Measurements from ENCODE around the gene CFAP65.

CFAP65 gene

DNA sequence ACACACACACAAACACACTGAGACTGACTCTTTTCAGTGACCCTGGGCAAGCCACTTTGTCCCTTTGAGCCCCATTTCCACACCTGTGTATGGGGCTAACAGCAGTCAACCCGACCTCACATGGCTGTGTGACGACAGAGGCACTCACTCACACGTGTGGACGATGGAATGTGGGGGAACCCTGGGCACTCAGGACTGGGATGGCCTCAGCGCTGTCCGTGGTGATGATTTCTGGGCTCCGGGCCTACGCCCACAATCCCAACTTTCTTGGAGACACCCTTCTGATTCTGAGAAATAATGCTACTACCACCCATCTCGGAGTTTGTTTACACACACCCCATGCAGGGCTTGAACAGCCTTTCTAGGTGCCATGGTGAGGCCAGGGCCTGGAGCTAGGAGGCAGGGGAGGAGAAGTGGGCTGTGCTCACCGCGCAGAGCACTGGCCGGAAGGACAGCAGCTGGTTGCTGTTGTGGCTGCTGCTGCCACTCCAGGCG is 49.6 kb downstream of the CFAP65 start:
- DNase-seq, result no peak

DNA sequence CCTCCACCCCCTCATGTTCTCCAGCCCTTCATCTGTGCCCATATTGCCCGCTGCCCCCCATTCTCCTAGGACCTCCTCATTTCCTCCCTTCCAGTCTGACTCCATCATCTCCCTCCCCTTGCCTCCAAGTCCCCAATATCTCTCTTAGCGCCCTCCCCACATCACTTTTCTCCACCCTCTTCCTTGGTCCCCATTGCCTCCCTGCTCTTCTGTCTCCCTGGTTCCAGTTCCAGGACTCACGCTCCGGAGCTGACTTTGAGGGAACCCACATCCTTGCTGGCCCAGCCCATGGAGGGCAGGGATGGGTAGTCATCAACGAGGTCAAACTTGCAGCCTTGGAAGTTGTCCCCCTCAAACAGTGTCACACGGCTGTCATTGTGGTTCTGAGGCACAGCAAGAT is 50.7 kb downstream of the CFAP65 start:
- DNase-seq, result no peak

DNA sequence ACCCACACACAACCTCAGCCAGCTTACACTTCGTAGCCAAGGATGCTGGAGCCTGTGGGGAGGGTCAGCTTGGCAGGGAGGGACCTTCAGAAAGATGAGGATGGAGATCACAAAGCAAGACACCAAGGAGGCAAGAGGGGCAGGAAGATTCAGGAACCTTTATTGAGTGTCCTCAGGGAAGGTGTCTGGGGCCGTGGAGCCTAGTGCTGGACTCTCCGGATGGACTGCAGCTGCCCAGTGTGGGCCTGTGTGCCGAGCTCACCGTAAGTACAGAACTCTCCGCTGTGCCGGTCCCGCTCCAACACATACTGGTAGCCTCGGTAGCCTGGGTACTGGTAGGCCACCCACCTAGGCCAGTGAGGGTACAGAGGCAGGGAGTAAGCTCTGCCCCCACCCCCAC is 51.3 kb downstream of the CFAP65 start:
- DNase-seq, result no peak

DNA sequence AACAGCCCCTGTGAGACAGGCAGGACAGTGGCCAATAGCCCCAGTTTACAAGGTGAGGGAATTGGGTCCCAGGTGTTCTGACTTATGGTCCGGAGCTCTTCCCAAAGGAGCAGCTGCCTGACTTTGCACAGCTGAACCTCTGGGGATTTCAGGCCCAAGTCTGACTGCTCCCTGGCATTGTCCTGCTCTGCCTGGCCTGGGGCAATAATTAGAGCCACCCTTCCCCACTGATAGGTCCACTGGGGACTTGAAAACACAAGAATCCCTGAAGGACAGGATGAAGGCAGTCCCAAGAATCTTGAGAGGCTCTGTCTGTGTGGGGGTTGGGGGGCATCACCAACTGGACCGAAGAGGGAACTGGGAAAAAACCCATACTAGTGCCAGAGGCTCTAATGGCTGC is 52.7 kb downstream of the CFAP65 start:
- no peak for DNase-seq

DNA sequence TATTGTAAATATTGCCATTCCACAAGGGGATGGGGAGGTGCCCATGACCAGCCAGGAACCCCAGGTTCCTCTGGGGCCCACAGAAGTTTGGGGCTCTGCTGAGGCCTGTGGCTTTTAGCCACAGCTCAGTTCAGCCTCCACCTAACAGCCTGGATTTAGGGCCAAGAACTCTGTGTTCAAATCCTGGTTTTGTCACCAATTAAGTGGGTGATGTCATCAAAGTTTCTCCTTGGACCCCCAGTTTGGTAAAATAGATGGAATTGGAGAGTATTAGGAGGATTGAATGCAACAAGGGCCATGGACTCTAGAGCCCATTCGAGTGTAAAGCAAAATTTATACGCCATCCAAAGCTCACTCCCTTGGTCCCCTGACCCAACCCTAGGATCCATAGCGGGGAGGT is 53.2 kb downstream of the CFAP65 start:
- no peak for DNase-seq

DNA sequence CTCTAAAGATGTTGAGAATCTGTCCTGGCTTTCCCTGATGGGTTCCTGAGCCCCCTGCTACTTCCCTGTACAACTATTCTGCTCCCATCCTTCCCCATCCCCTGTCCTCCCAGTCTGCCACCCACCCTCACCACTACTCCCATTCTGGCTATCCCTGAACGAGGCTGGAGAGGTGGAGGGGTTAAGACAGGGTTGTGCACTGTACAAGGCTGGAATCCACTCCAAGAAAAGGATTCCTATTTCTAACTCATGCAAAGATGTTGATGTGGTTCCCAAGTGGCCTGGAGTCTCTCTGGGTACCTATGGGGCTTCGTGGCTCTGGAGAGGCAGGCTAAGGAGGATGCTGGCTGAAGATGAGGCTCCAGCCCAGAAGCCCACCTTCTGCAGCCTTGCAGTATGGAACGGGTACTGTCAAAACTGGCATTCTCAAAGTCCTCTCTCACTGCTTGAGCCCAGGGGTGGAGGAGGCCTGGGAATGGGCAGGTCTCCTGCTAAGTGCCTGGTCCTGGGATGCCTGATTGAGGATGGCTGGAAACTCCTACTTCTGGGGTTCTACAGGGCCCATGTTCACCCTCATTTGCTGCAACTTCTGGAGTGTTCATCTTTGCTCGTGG is 55.1 kb downstream of the CFAP65 start:
- DNase-seq, result no peak

DNA sequence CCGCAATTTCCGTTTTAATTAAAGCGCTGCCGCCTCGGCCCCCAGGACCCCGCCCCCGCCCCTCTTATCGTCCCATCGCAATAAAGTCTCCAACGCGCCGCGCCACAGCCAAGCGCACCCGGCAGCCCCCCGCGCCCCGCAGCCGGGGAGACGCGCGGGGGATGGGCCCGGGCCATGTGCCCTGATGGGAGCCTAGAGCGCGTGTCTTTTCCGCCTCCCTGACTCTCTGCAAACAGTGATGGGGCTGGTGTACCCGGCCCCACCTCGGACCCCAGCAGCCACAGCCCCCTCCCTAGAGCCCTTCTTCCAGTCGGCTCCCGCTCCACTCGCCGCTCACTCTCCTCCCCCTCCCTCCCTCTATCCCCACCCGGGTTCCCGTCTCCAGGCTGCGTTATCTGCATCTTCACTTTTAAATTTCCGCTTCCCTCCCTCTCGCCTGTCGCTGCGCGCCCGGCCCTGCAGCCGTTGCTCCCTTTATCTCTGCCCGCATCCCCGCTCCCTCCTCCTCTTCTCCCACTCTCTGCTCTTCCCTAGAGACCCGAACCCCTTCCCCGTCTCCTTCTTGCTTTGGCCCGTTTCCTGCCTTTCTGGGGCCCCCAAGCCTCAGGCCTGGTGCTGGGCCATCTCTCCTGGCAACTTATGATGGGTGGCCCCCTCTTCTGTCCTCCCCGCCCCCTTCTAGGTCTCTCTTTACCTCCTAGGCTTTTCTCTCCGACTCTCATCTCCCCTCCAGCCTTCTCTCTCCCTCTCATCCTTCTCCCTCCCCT is 55.8 kb downstream of the CFAP65 start:
- DNase-seq, result no peak

DNA sequence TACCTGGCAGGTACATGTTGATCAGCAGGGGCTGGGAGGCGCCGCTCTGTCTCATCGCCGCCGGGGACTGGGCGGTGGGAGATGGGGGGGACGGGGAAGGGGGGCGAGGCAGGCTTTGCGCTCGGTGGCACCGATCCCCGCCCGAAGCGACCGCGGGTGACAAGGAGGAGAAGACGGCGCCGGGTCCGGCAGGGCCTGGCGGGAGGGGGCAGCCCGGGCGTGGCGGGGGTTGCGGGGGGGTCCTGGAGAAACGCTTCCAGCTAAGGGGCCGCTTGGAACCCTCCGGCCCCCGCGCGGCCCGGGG is 56.3 kb downstream of the CFAP65 start, which contains the start of gene FEV:
FEV (minus strand) TSS at position 164 of the 304 bp plus-strand sequence; CDS start at position 55, 109 bp downstream.
- no peak for DNase-seq

DNA sequence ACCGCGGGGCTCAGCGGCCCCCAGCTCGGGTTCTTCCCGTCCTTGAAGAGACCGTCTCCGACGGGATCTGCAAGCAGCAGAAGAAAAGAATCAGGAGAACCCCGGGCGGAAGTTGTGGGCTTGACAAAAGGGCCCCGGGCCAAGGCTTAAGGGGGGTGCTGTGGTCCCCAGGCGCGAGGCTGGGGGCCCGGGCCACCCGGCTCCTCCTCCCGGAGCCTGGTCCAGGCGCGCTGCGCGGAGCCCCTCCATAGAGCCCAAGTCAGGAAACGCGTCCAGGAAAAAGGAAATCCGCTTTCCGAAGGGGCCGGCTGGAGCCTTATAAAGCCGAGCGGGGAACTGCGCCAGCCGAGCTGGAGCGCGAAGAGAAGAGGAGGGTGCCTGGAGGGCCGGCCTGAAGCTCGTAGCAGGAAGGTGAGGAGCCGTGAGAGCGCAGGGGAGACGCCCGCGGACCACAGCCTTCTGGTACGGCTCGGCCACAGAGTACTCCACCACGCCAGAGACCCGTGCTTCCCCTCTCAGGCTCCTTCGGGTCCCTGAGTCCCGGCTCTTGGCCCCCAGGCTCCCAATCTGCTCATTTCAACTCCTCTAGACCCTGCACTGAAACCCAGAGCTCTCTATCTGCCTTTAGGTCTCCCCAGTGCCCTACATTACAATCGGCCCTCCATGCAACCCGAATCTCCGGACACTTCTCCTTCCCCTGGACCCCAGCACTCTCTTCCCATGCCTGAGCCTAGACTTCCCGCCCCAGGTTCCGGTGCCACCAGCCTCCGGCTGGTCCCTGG is 56.9 kb downstream of the CFAP65 start:
- no peak for DNase-seq

DNA sequence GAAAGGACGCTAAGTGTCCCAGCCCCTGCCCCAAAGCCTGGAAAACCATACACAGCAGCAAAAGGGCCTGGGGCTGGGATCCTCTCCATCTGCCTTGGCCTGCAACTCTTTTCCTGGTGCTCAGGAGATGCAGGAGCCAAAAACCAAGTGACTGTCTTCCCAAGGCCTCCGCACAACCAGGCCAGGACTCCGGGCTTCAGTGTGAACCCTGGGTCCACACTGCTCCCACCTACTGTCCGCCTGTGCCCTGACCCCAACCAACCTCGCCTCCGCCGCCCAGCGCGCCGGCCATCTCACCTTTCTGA is 57.4 kb downstream of the CFAP65 start:
- DNase-seq, result no peak

DNA sequence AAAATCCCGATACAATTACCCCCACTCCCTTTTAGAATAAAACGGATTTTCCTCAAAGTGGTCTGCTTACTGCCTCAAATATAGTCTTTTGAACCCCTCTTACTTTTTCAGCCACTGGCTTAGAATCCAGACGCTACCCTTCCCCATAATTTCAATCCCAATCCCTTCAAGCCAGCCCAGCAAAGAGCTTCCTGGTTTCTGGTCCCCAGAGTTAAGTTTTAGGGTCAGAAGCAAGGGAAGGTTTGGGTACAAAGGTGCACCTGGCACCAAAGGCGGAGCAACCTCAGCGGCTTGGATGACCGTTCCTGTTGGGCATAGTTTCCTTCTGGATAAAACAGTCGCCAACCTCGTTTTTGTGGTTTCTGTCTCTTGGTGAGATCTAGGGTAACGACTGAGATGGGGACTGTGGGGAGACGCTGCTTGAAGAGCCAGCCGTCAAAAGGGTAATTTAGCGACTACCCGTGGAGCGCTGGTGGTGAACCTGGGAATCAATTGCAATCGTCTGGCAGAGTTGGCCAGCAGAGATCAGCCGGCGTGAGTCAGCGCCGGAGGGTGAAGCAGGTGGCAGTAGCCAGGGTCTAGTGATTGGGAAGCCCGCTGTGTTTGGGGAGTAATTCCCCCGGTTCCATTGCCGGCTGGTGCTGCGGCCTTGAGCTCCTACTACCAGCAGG is 57.9 kb downstream of the CFAP65 start:
- no peak for DNase-seq

DNA sequence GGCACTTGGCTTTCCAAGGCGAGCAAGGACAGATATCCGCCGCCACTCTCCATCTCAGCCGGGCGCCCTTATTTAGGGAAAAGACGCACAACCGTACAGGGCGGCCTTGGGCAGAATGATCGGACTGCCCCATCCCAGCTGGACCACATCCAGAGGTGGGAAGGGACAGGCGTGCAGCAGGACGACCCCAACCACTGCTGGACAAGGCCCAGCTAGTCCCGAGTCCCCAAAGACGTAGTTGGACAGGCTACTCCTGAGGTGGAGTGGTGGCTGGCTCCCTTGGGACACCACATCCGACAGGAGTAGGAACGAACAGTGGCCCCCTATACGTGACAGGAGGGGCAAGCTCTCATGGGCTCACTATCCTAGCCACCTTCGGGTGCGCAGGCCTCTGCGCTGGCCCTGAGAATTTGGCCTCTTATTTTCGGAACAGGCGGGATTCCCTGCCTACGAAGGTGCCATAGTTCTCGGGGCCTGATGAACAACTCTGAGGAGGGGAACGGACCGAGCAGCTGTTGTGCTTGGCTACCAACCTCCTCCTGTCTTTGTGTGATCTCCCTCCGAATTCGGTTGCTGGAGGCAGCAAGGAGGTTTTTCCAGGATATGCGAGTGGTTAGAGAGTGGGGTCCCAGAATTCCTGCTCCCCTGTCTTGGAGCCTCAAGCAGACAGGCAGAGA is 58.6 kb downstream of the CFAP65 start:
- DNase-seq, result no peak

DNA sequence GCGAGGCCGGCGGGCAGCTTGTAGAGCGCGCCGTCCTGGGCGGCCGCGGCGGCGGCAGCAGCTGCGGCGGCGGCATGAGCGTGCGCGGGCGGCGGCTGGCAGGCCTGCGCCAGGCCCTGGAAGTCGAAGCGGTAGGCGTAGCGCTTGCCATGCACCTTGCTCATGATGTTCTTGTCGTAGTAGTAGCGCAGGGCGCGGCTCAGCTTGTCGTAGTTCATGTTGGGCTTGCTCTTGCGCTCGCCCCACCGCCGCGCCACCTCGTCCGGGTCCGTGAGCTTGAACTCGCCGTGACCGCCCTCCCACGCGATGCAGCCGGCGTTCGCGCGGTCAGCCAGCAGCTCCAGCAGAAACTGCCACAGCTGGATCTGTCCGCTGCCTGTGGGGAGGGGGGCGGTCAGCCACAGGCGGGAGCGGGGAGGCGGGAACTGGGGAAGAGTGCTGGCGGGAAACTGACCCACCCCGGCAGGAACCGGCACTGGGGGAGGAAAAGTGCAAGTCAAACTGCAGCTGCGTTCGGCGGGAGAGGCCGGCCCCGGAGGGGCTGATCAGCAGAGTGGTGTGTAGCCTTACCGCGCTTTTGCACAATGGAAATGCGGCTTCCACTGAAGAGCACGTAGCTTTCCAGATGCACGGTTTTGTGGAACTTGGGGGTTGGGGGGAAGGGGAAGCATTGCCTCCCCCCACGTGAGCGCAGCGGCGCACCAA is 59.3 kb downstream of the CFAP65 start:
- DNase-seq, result no peak

DNA sequence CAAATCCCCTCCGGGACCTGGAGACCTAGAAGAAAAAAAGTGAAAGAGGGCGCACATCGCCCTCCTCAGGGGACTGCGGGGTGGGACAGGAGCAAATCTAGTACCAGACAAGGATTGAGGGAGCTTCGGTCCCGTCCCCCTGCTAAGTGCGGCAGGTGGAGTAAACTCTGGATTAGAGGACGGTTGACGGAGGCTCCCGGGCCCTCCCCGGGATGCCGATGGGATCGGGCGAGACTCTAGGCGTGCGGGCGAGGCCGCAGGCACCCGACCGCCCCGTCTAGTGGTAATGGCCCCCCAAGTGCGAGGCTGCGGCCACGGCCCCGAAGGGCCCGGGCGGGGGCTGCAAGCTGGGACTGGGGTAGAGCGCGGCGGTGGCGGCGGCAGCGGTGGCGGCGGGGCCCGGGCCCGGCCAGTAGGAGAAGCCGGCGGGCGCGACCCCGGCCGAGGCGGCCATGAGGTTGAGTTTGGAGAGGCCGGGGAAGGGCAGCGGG is 59.9 kb downstream of the CFAP65 start:
- DNase-seq, result no peak

DNA sequence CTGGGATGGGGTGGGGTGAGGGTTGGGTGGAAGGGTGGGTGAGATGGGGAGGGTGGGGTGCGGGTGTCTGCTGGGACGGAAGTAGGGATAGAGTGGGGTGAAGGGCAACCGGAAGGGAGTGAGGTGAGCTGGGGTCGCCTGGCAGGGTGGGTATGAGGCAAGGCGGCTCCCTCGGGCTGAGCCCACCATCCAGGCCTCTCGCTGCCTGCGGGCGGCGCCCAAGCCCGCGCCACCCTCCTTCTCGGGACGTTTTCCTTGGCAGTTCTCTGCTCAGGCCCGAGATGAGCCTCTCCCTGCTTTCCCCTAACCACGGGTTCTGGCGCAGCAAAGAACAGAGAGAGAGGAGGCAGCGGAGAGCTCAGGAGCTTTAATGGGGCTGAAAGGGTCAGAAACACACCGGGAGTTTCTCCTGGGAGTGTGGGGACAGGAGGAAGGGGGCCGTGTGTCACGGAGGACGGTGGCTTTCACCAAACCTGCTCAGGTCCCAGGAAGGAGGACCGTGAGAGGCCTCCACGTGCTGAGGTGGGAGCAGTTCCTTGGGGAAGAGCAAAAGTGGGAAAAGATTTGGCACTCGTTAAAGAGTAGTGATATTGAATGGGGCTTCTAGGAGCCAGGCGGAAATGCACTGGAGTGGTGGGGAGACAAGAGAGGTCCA is 60.5 kb downstream of the CFAP65 start:
- no peak for DNase-seq

DNA sequence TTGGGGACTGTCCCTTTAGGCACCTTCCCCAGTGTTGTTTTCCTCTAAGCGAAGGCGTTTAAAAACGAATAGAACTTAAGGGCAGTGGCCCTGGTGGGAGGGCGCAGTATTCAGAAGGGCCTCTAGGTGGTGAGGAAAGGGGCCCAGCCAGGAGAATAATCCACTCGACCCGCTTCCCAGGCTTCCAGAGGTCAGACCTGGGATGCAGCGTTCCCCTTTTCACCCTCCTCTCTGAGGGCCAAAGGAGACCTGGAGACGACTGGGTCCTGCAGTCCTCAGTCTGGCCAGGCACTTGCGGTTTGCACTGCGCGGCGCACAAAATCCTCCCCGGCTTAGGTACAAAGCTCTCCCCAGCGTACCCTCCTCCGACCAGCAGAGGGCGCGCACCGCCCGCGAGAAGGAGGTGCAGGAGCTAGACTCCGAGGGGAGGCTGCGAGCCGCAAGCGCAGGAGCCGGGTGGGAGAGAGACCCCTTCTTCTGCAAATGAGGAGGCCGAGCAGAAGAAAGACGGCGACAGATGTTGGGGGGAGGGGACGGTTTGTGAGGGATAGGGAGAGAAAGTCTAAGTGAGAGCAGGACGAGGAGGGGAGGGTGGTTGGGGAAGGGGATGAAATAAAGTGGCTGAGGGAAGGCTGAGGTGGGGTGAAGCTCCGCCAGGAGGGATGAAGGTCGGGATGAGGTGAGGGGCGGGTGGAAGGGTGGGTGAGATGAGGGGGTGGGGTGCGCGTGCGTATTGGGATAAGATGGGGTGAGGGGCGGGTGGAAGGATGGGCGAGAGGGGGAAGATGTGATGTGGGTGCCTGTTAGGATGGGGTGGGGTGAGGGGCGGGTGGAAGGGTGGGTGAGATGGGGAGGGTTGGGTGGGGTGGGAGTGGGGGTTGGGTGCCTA is 61.2 kb downstream of the CFAP65 start:
- DNase-seq, result peak; percentile 65 to 77 (median 73)

DNA sequence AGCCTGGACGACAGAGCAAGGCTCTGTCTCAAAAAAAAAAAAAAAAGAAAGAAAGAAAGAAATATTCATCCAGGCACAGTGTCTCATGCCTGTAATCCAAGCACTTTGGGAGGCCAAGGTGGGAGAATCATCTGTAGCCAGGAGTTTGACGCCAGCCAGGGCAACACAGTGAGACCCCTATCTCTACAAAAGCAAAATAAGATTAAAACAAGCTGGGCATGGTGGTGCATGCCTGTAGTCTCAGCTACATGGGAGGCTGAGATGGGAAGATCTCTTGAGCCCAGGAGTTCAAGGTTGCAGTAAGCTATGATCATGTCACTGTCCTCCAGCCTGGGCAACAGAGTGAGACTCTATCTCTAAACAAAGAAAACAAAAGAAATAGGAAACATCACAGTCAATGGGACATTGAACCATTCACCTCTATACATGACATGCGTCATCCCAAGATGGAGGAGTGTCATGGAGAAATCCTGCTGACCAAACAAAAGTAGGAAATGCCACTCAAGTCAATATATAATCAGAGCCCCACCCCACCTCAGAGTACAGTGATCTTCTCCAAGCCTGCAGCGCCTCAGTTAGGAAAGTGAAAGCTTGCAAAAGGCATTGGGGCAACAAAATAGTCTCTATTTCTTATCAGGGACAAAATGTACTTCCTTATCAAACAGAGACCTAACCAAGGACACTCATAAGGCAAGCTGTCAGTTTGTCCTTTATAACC is 66.1 kb downstream of the CFAP65 start:
- DNase-seq, result no peak

DNA sequence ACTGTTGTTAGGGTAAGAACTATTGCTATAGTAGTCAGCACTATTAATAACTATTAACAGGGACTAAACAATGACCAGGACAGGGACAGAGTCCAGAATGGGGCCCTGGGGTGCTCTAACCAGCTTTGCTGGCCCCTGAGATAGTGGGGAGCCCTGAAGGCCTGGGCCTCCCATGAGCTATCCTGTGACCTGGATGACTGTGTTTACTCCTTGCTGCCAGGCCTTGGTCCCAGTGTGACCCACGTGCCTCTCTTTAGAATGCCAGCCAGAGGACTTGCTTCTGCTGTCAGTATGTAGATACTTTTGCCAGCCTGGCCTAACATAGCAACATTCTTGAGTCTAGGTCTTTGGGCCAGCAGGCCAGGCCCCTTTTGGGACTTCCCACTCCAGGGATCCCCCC is 70.4 kb downstream of the CFAP65 start:
- DNase-seq, result no peak

DNA sequence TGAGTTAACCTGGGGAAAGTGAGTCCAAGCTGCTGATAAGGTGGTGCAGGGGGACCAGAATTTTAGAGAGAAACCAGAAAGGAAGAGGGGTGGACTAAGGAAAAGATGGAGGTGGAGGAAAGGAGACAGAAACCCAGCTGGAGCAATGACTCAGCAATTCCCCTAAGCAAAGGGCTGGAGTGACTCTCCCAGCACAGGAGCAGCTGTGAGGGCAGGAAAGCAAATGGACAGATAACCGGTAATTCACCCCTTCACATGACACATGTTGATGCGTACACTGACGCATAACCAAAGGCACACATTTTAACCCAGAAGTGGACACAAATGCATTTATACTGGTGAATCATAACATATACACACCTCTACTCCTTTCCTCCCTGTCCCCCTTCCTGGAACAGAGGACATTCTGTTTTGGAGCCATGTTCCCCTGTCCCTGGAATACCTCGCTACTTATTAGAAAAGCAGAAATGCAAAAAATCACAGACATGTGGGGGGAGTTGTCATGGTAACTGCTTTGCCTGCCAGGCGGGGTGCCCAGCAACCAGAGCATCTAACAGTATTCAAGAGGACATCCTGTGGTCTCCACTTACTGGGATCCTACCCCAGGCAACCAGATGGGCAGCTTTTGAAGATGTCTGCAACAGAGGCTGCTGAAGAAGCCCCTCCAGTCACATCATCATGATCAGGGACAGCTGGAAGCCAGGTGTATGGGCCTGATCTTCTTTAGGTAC is 77.1 kb downstream of the CFAP65 start:
- no peak for DNase-seq
